ENCODE measurements around the gene HELZ2.

- TF ChIP-seq CTCF (IDR thresholded peaks at IDR 0.05) (no peak), POLR2A (IDR thresholded peaks at IDR 0.05) (no peak)
These were observed 24.7 kb upstream of the HELZ2 start for GRCh38 chr20:63598479-63599395.
